HL-60 (cell line): ENCODE results near the gene PIK3R4.

ENCODE experiments used
- CTCF ChIP-seq: IDR thresholded peaks from one replicate; pipeline ENCODE4 v1.5.1; 2011; ENCODE audit warnings: low read length, control low read depth, inconsistent platforms; ENCODE audit not compliant: insufficient read depth
- GABPA ChIP-seq: IDR thresholded peaks from 2 replicates; pipeline ENCODE4 v1.6.1; 2012; ENCODE audit warnings: low read depth
- POLR2AphosphoS5 ChIP-seq: IDR thresholded peaks from 2 replicates; pipeline ENCODE4 v1.6.1; 2012; ENCODE audit warnings: low read depth
- REST ChIP-seq: IDR thresholded peaks from 2 replicates; pipeline ENCODE4 v1.6.1; 2012; ENCODE audit warnings: low read depth; ENCODE audit not compliant: insufficient replicate concordance
- SPI1 ChIP-seq: IDR thresholded peaks from 2 replicates; pipeline ENCODE4 v1.6.1; 2012; ENCODE audit warnings: low read depth, mild to moderate bottlenecking, borderline replicate concordance

GRCh38 chr3:130654921-130655320 lies 91.7 kb downstream of the PIK3R4 start:
- TF ChIP-seq CTCF (no peak), GABPA (no peak), POLR2AphosphoS5 (no peak), SPI1 (no peak), REST (no peak)
